H1 (cell line): Measurements from ENCODE around the gene ZNF618. TPM values are rescaled to one million over a fixed set of nuclear protein-coding genes. Genes with fewer than 3 reads are reported as not detected.

ENCODE experiments used
- CTCF ChIA-PET: fragments of 300-600 bp; sonication (Branson Sonifier 250); formaldehyde crosslinking; loops from one replicate; lab custom pipeline; 2021; ENCODE audit not compliant: partially characterized antibody; lab: Charles Lee
- POLR2A ChIA-PET: fragments of 300-600 bp; sonication (Branson Sonifier 250); formaldehyde crosslinking; loops from one replicate; lab custom pipeline; 2021; ENCODE audit warnings: inconsistent platforms; ENCODE audit not compliant: partially characterized antibody; lab: Charles Lee
- DNase-seq, 2 experiments: peaks; one replicate each; pipeline versions ENCODE4 v3.0.0 to v3.0.0-alpha.2; 2010 to 2022; ENCODE audit warnings: low spot score in 2 of 2, low read depth in 1 of 2, mixed read lengths in 1 of 2
- FAIRE-seq: peaks from 2 replicates; lab custom pipeline; 2011; peaks lifted over from hg19 to GRCh38; lab: Jason Lieb, UNC
- H2AFZ ChIP-seq: 2 replicates; pipeline ENCODE4 v1.8.1; 2012; ENCODE audit warnings: low read length, inconsistent platforms
- H2AK5ac ChIP-seq: 2 replicates; pipeline ENCODE4 v1.6.1; 2013; ENCODE audit warnings: low read depth, low read length
- H2BK120ac ChIP-seq: replicated peaks from 2 replicates; pipeline ENCODE3; 2013; ENCODE audit warnings: low read depth, low read length, inconsistent platforms
- H2BK12ac ChIP-seq: 2 replicates; pipeline ENCODE4 v1.6.1; 2013; ENCODE audit warnings: low read depth, low read length
- H2BK15ac ChIP-seq: 2 replicates; pipeline ENCODE4 v1.6.1; 2013; ENCODE audit warnings: low read length
- H2BK20ac ChIP-seq: 2 replicates; pipeline ENCODE4 v1.6.1; 2013; ENCODE audit warnings: low read length
- H2BK5ac ChIP-seq: 2 replicates; pipeline ENCODE4 v1.6.1; 2013; ENCODE audit warnings: low read depth, low read length
- H3K14ac ChIP-seq: 2 replicates; pipeline ENCODE4 v1.6.1; 2013; ENCODE audit warnings: inconsistent platforms; ENCODE audit not compliant: insufficient read length
- H3K18ac ChIP-seq: 2 replicates; pipeline ENCODE4 v1.6.1; 2013; ENCODE audit warnings: low read length; ENCODE audit errors: extremely low read depth
- H3K23ac ChIP-seq: 2 replicates; pipeline ENCODE4 v1.6.1; 2013; ENCODE audit warnings: inconsistent platforms; ENCODE audit not compliant: insufficient read length
- H3K23me2 ChIP-seq: 2 replicates; pipeline ENCODE4 v1.6.1; 2013; ENCODE audit warnings: low read depth, low read length
- H3K27ac ChIP-seq: 2 replicates; pipeline ENCODE4 v1.6.1; 2011; ENCODE audit warnings: low read depth, low read length, inconsistent platforms
- H3K27me3 ChIP-seq, 4 experiments: replicated peaks in 1 of 4; 1 replicate in 1 of 4; 2 replicates in 3 of 4; pipeline versions ENCODE4 v1.6.1 to v1.8.1; 2011 to 2013; ENCODE audit warnings: low read length in 3 of 4, mild to moderate bottlenecking in 3 of 4, inconsistent platforms in 2 of 4, mixed read lengths in 2 of 4, moderate library complexity in 1 of 4; ENCODE audit not compliant: control insufficient read depth in 3 of 4, insufficient read depth in 3 of 4; ENCODE audit errors: extremely low read depth in 1 of 4
- H3K36me3 ChIP-seq, 4 experiments: 2 replicates each; pipeline versions ENCODE4 v1.6.1 to v1.8.1; 2011 to 2013; ENCODE audit warnings: mild to moderate bottlenecking in 4 of 4, low read length in 3 of 4, moderate library complexity in 2 of 4, control low read depth in 1 of 4, inconsistent platforms in 1 of 4; ENCODE audit not compliant: insufficient read depth in 4 of 4, control insufficient read depth in 2 of 4
- H3K4ac ChIP-seq: replicated peaks from 2 replicates; pipeline ENCODE3; 2013; ENCODE audit warnings: low read length, low read depth, mixed read lengths, inconsistent platforms; ENCODE audit not compliant: insufficient read length
- H3K4me1 ChIP-seq, 4 experiments: replicated peaks in 1 of 4; 1 replicate in 1 of 4; 2 replicates in 3 of 4; pipeline versions ENCODE4 v1.6.1 to v1.8.1; 2011 to 2013; ENCODE audit warnings: low read length in 3 of 4, inconsistent platforms in 2 of 4, mixed read lengths in 1 of 4; ENCODE audit not compliant: insufficient read depth in 4 of 4, control insufficient read depth in 3 of 4
- H3K4me2 ChIP-seq, 2 experiments: 2 replicates each; pipeline versions ENCODE4 v1.6.1 to v1.8.1; 2011 to 2013; ENCODE audit warnings: low read depth in 2 of 2, low read length in 2 of 2, control low read depth in 1 of 2, inconsistent platforms in 1 of 2, mild to moderate bottlenecking in 1 of 2; ENCODE audit not compliant: insufficient read depth in 1 of 2
- H3K4me3 ChIP-seq, 4 experiments: fragments of 200-600, 300-600 bp in 1 of 4; sonication (generic), shearing (Covaris generic), sonication (Bioruptor Twin) in 1 of 4; 2 replicates each; pipeline versions ENCODE4 v1.5.1 to v1.8.1; 2011 to 2016; ENCODE audit warnings: low read length in 4 of 4, low read depth in 3 of 4, control low read depth in 2 of 4, inconsistent platforms in 2 of 4, mild to moderate bottlenecking in 2 of 4, mixed read lengths in 1 of 4, moderate library complexity in 1 of 4; ENCODE audit not compliant: insufficient read depth in 2 of 4; ENCODE audit errors: extremely low read depth in 1 of 4
- H3K56ac ChIP-seq: replicated peaks from 2 replicates; pipeline ENCODE3; 2013; ENCODE audit warnings: low read depth, mild to moderate bottlenecking, mixed read lengths, low read length, inconsistent platforms; ENCODE audit not compliant: insufficient read length
- H3K79me1 ChIP-seq: 2 replicates; pipeline ENCODE4 v1.6.1; 2013; ENCODE audit warnings: low read depth, low read length, control low read depth
- H3K79me2 ChIP-seq, 2 experiments: 2 replicates each; pipeline versions ENCODE4 v1.6.1 to v1.8.1; 2012 to 2013; ENCODE audit warnings: low read length in 2 of 2, mild to moderate bottlenecking in 2 of 2, inconsistent platforms in 1 of 2; ENCODE audit not compliant: insufficient read depth in 2 of 2, control insufficient read depth in 1 of 2
- H3K9ac ChIP-seq, 4 experiments: replicated peaks in 1 of 4; 1 replicate in 1 of 4; 2 replicates in 3 of 4; pipeline versions ENCODE4 v1.6.1 to v1.8.1; 2011 to 2013; ENCODE audit warnings: low read depth in 3 of 4, low read length in 3 of 4, control low read depth in 2 of 4, mild to moderate bottlenecking in 2 of 4, moderate library complexity in 2 of 4, inconsistent platforms in 1 of 4; ENCODE audit errors: extremely low read depth in 1 of 4
- H3K9me3 ChIP-seq, 2 experiments: 2 replicates each; pipeline versions ENCODE4 v1.6.1 to v1.8.1; 2012 to 2013; ENCODE audit warnings: mild to moderate bottlenecking in 2 of 2, moderate library complexity in 2 of 2, control low read depth in 1 of 2, inconsistent platforms in 1 of 2, low read depth in 1 of 2, low read length in 1 of 2, mixed read lengths in 1 of 2; ENCODE audit not compliant: insufficient read depth in 2 of 2
- H4K20me1 ChIP-seq, 2 experiments: replicated peaks in 1 of 2; 2 replicates each; pipeline versions ENCODE3 to v1.8.1; 2011 to 2013; ENCODE audit warnings: inconsistent platforms in 2 of 2, low read length in 2 of 2, mild to moderate bottlenecking in 1 of 2; ENCODE audit not compliant: insufficient read depth in 2 of 2, control insufficient read depth in 1 of 2
- H4K5ac ChIP-seq: 2 replicates; pipeline ENCODE4 v1.6.1; 2013; ENCODE audit warnings: low read length, low read depth, mixed read lengths, inconsistent platforms; ENCODE audit not compliant: insufficient read length
- H4K8ac ChIP-seq: 2 replicates; pipeline ENCODE4 v1.8.0; 2013; ENCODE audit warnings: mild to moderate bottlenecking, moderate library complexity, low read length, inconsistent platforms; ENCODE audit not compliant: insufficient read depth; ENCODE audit errors: extremely low read depth
- H4K91ac ChIP-seq: replicated peaks from 2 replicates; pipeline ENCODE3; 2013; ENCODE audit warnings: low read length, mixed read lengths, inconsistent platforms; ENCODE audit not compliant: insufficient read length
- CEBPB ChIP-seq: IDR thresholded peaks from 2 replicates; pipeline ENCODE4 v1.6.1; 2012; ENCODE audit warnings: low read depth, low read length
- EP300 ChIP-seq, 2 experiments: IDR thresholded peaks; 1 replicate in 1 of 2; 2 replicates in 1 of 2; pipeline ENCODE4 v1.6.1; 2011 to 2012; ENCODE audit warnings: low read depth in 2 of 2, low read length in 2 of 2, mild to moderate bottlenecking in 2 of 2, borderline replicate concordance in 1 of 2, inconsistent platforms in 1 of 2, moderate library complexity in 1 of 2
- EZH2 ChIP-seq: fragments of 200-600 bp; sonication (generic); IDR thresholded peaks from 2 replicates; pipeline ENCODE4 v1.7.1; 2012; ENCODE audit warnings: low read depth, mild to moderate bottlenecking, moderate library complexity, low read length, inconsistent platforms; ENCODE audit not compliant: severe bottlenecking
- GTF2F1 ChIP-seq: IDR thresholded peaks from 2 replicates; pipeline ENCODE4 v1.6.1; 2012; ENCODE audit warnings: low read depth, low read length, improper control_type of control experiment, borderline replicate concordance
- JUND ChIP-seq: IDR thresholded peaks from 2 replicates; pipeline ENCODE4 v1.6.1; 2011; ENCODE audit warnings: mild to moderate bottlenecking, improper control_type of control experiment, low read length
- NANOG ChIP-seq: IDR thresholded peaks from 2 replicates; pipeline ENCODE4 v1.6.1; 2011; ENCODE audit warnings: low read length, low read depth, mild to moderate bottlenecking, inconsistent platforms; ENCODE audit not compliant: insufficient read depth, poor library complexity, severe bottlenecking
- PHF8 ChIP-seq: fragments of 200-600 bp; sonication (generic); conservative IDR thresholded peaks from 2 replicates; pipeline ENCODE4 v1.7.1; 2012; ENCODE audit warnings: low read depth, mild to moderate bottlenecking, inconsistent platforms, low read length, moderate library complexity
- RAD21 ChIP-seq, 2 experiments: IDR thresholded peaks in 1 of 2; conservative IDR thresholded peaks in 1 of 2; 2 replicates each; pipeline ENCODE4 v1.6.1; 2011; ENCODE audit warnings: low read depth in 2 of 2, low read length in 2 of 2, improper control_type of control experiment in 1 of 2, inconsistent platforms in 1 of 2, mild to moderate bottlenecking in 1 of 2, moderate library complexity in 1 of 2
- RNF2 ChIP-seq: fragments of 200-900, 300-1000 bp; sonication (generic); IDR thresholded peaks from 2 replicates; pipeline ENCODE4 v1.7.1; 2016; ENCODE audit warnings: borderline replicate concordance, low read depth, mild to moderate bottlenecking, antibody characterized with exemption, low read length; ENCODE audit not compliant: poor library complexity, severe bottlenecking; ENCODE audit errors: missing control alignments
- SRF ChIP-seq: IDR thresholded peaks from 2 replicates; pipeline ENCODE4 v1.6.1; 2011; ENCODE audit warnings: mild to moderate bottlenecking, low read depth, low read length, moderate library complexity
- TEAD4 ChIP-seq: IDR thresholded peaks from 2 replicates; pipeline ENCODE4 v1.6.1; 2012; ENCODE audit warnings: low read depth, low read length, inconsistent platforms, mixed read lengths
- YY1 ChIP-seq: IDR thresholded peaks from 2 replicates; pipeline ENCODE4 v1.6.1; 2011; ENCODE audit warnings: low read depth, mild to moderate bottlenecking, low read length
- WGBS, 2 experiments: shearing (Covaris generic) in 1 of 2; methylation state at CpG; one replicate each; pipeline versions ENCODE4 v1.1.6 to v1.1.7; 2013 to 2015; ENCODE audit warnings: low lambda C conversion rate in 2 of 2, mixed read lengths in 2 of 2, inconsistent platforms in 1 of 2, low coverage in 1 of 2, missing lambda C conversion rate in 1 of 2; ENCODE audit not compliant: insufficient replicate concordance in 2 of 2, insufficient coverage in 1 of 2, insufficient read length in 1 of 2; ENCODE audit errors: extremely low coverage in 1 of 2, missing lambda C conversion rate in 1 of 2; 5-methylcytosine and 5-hydroxymethylcytosine counted together
- polyA plus RNA-seq, 7 experiments: library from polyadenylated mRNA; depleted of rRNA in 3 of 7; stranded (reverse) in 5 of 7; unstranded in 2 of 7; fragments of >200 nt in 5 of 7; fragments of 200-250 nt in 2 of 7; gene quantifications; 1 replicate in 5 of 7; 2 replicates in 1 of 7; 4 replicates in 1 of 7; pipeline versions ENCODE4 v1.2.1 to v1.2.3, GENCODE V29; 2011 to 2013; ENCODE audit warnings: missing spikeins in 2 of 7, mixed read lengths in 2 of 7
- total RNA-seq: library from RNA; stranded (reverse); fragmentation: NEBNext Ultra II Directional; extraction: Animal tissue kit (Norgen Biotek cat#: 25700); gene quantifications from 2 replicates; pipeline ENCODE4 v1.2.1, GENCODE V29; 2021

ZNF618 gene
- total and polyA plus RNA-seq, 2 of the 8 experiments (the other 6 are each of a cell fraction or from before 2014, with no cell fraction given) = 9.6 to 28.5 TPM

- no peak for DNase-seq
- no peak for FAIRE-seq
- Histone ChIP-seq H3K4me3 (no peak overlapping the region), H3K27me3 (no peaks in the 10 kb centered on the region), H3K23ac (no peak overlapping the region), H3K36me3 (no peaks in the 10 kb centered on the region), H2BK5ac (no peak overlapping the region), H3K27ac (no peak overlapping the region), H4K20me1 (no peaks in the 10 kb centered on the region), H2BK15ac (no peak overlapping the region), H2BK12ac (no peak overlapping the region), H4K91ac (no peak overlapping the region), H3K4me1 (no peaks in the 10 kb centered on the region), H3K4ac (no peak overlapping the region), H3K9me3 (no peaks in the 10 kb centered on the region; a peak in 1 of 4 replicates), H4K8ac (no peak overlapping the region), H3K56ac (no peak overlapping the region), H3K79me2 (no peaks in the 10 kb centered on the region), H3K79me1 (no peaks in the 10 kb centered on the region), H3K4me2 (no peak overlapping the region), H2AFZ (no peak overlapping the region), H2BK120ac (no peak overlapping the region), H3K23me2 (no peaks in the 10 kb centered on the region), H3K18ac (no peak overlapping the region), H3K14ac (no peak overlapping the region), H2AK5ac (no peak overlapping the region), H4K5ac (no peak overlapping the region), H2BK20ac (no peak overlapping the region), H3K9ac (no peak overlapping the region)
- TF ChIP-seq EP300 (IDR thresholded peaks at IDR 0.05; ENCODE audit: borderline replicate concordance in 1 of 2, low read depth in 2 of 2, low read length in 2 of 2) (no peak), SRF (no peak), RNF2 (no peak), GTF2F1 (no peak), JUND (no peak), PHF8 (no peak), CEBPB (no peak), RAD21 (IDR thresholded peaks at IDR 0.05 in 1 of 2, conservative IDR thresholded peaks at IDR 0.05 in 1 of 2; ENCODE audit: low read depth in 2 of 2, low read length in 2 of 2) (no peak), EZH2 (no peak), NANOG (no peak), YY1 (no peak), TEAD4 (no peak)
- 97% methylated on average over 25 of the region's 25 CpGs; no CpG with 5 or more reads in 1 of the 2 experiments for WGBS, 2 experiments
- ChIA-PET POLR2A (no interaction called here), CTCF (interaction anchor here (3.8 kb wide), 1 partner anchor 9 kb away, joined by 42 read pairs; no protein-coding TSS in a partner anchor)
Observed at GRCh38 chr9:113851359-113851758, 24.8 kb upstream of the ZNF618 start.
